K562 (cell line): ENCODE results near the gene KIF24.

Source experiments
- CHCHD3 ChIP-seq: fragments of 250-450 bp; sonication (Bioruptor Pico); IDR thresholded peaks from 2 replicates; pipeline ENCODE4 v2.1.2; 2022; ENCODE audit warnings: mild to moderate bottlenecking
- CHD1 ChIP-seq: fragments of 200-600 bp; sonication (generic); IDR thresholded peaks from one replicate; pipeline ENCODE4 v1.6.1; 2012; ENCODE audit warnings: mild to moderate bottlenecking, moderate library complexity, low read length, inconsistent platforms
- HDAC2 ChIP-seq: fragments of 450-650 bp; IDR thresholded peaks from 2 replicates; pipeline ENCODE4 v1.6.1; 2016; ENCODE audit warnings: mild to moderate bottlenecking
- RCOR1 ChIP-seq, 2 experiments: IDR thresholded peaks; 2 replicates each; pipeline ENCODE4 v1.6.1; 2012; ENCODE audit warnings: low read depth in 2 of 2, low read length in 2 of 2, borderline replicate concordance in 1 of 2, improper control_type of control experiment in 1 of 2
- SOX6 ChIP-seq: fragments of 450-650 bp; IDR thresholded peaks from 2 replicates; pipeline ENCODE4 v1.6.1; 2014; ENCODE audit warnings: mild to moderate bottlenecking
- TARDBP ChIP-seq: fragments of 450-650 bp; IDR thresholded peaks from 2 replicates; pipeline ENCODE4 v1.6.1; 2016
- TCF7 ChIP-seq: sonication (generic); IDR thresholded peaks from 2 replicates; pipeline ENCODE4 v1.6.1; 2016; ENCODE audit warnings: antibody characterized with exemption, borderline replicate concordance
- ZC3H4 ChIP-seq: sonication (generic); formaldehyde crosslinking; IDR thresholded peaks from 2 replicates; pipeline ENCODE4 v1.9.0; 2021; ENCODE audit warnings: missing genetic modification reagents, borderline replicate concordance
- ZNF12 ChIP-seq: sonication (generic); formaldehyde crosslinking; IDR thresholded peaks from 2 replicates; pipeline ENCODE4 v1.4.0; 2020; ENCODE audit warnings: mild to moderate bottlenecking, missing genetic modification reagents
- ZNF174 ChIP-seq: fragments of 250-450 bp; sonication (Bioruptor Pico); IDR thresholded peaks from 2 replicates; pipeline ENCODE4 v1.4.0; 2020; ENCODE audit warnings: mild to moderate bottlenecking
- ZNF707 ChIP-seq: fragments of 250-450 bp; sonication (Bioruptor Pico); conservative IDR thresholded peaks from 2 replicates; pipeline ENCODE4 v1.8.0; 2022; ENCODE audit warnings: inconsistent platforms, mild to moderate bottlenecking, moderate library complexity
- ZSCAN29 ChIP-seq: fragments of 450-650 bp; IDR thresholded peaks from 2 replicates; pipeline ENCODE4 v1.6.1; 2017
- TF ChIP-seq, protein P1 (sequence below), 3 experiments: IDR thresholded peaks in 2 of 3; conservative IDR thresholded peaks in 1 of 3; 2 replicates each; pipeline ENCODE4 v1.5.1; 2011 to 2012; ENCODE audit warnings: low read length in 3 of 3, mild to moderate bottlenecking in 3 of 3, control low read depth in 2 of 3, improper control_type of control experiment in 1 of 3, inconsistent platforms in 1 of 3, low read depth in 1 of 3, mixed read lengths in 1 of 3, moderate library complexity in 1 of 3; ENCODE audit not compliant: insufficient read depth in 2 of 3
- TF ChIP-seq, protein P2 (sequence below): sonication (generic); formaldehyde crosslinking; IDR thresholded peaks from 2 replicates; pipeline ENCODE4 v1.8.1; 2023; ENCODE audit warnings: mild to moderate bottlenecking, missing genetic modification reagents

- TF ChIP-seq CHD1 (no peak), HDAC2 (no peak), ZNF12 (CRISPR knock-in tag) (no peak), ZC3H4 (no peak), ZNF707 (CRISPR knock-in tag) (no peak), TARDBP (no peak), SOX6 (no peak), RCOR1 (IDR thresholded peaks at IDR 0.05; ENCODE audit: borderline replicate concordance in 1 of 2, low read depth in 2 of 2, low read length in 2 of 2) (no peak), CHCHD3 (CRISPR knock-in tag) (no peak), ZSCAN29 (no peak), TCF7 (no peak), ZNF174 (CRISPR knock-in tag) (no peak)
- TF ChIP-seq, protein P1, sequence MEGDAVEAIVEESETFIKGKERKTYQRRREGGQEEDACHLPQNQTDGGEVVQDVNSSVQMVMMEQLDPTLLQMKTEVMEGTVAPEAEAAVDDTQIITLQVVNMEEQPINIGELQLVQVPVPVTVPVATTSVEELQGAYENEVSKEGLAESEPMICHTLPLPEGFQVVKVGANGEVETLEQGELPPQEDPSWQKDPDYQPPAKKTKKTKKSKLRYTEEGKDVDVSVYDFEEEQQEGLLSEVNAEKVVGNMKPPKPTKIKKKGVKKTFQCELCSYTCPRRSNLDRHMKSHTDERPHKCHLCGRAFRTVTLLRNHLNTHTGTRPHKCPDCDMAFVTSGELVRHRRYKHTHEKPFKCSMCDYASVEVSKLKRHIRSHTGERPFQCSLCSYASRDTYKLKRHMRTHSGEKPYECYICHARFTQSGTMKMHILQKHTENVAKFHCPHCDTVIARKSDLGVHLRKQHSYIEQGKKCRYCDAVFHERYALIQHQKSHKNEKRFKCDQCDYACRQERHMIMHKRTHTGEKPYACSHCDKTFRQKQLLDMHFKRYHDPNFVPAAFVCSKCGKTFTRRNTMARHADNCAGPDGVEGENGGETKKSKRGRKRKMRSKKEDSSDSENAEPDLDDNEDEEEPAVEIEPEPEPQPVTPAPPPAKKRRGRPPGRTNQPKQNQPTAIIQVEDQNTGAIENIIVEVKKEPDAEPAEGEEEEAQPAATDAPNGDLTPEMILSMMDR (IDR thresholded peaks at IDR 0.05 in 2 of 3, conservative IDR thresholded peaks at IDR 0.05 in 1 of 3; ENCODE audit: insufficient read depth in 2 of 3, low read depth in 1 of 3, low read length in 3 of 3), result no peak
- TF ChIP-seq, protein P2, sequence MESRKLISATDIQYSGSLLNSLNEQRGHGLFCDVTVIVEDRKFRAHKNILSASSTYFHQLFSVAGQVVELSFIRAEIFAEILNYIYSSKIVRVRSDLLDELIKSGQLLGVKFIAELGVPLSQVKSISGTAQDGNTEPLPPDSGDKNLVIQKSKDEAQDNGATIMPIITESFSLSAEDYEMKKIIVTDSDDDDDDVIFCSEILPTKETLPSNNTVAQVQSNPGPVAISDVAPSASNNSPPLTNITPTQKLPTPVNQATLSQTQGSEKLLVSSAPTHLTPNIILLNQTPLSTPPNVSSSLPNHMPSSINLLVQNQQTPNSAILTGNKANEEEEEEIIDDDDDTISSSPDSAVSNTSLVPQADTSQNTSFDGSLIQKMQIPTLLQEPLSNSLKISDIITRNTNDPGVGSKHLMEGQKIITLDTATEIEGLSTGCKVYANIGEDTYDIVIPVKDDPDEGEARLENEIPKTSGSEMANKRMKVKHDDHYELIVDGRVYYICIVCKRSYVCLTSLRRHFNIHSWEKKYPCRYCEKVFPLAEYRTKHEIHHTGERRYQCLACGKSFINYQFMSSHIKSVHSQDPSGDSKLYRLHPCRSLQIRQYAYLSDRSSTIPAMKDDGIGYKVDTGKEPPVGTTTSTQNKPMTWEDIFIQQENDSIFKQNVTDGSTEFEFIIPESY (CRISPR knock-in tag), result no peak
Observed at GRCh38 chr9:34370335-34370969, 41.4 kb upstream of the KIF24 start.
